SU-DHL-6 (cell line): ENCODE measurements around the gene UTP15.

Source experiments
- CTCF ChIP-seq: fragments of 200-600 bp; sonication (generic); IDR thresholded peaks from one replicate; pipeline ENCODE4 v1.5.1; 2017; ENCODE audit warnings: antibody characterized with exemption, mild to moderate bottlenecking, low read length, moderate library complexity; ENCODE audit not compliant: insufficient read depth, poor library complexity, severe bottlenecking
- EZH2phosphoT487 ChIP-seq: fragments of 200-600 bp; sonication (generic), shearing (Covaris generic); conservative IDR thresholded peaks from 2 replicates; pipeline ENCODE4 v1.6.1; 2018; ENCODE audit warnings: mild to moderate bottlenecking, antibody characterized with exemption, low read length, moderate library complexity, mixed read lengths

GRCh38 chr5:73606206-73606753 lies 40.7 kb downstream of the UTP15 start:
- TF ChIP-seq CTCF: no peak
- TF ChIP-seq EZH2phosphoT487: no peak
